K562 (cell line): Measurements from ENCODE around the gene RUFY2. TPM values are rescaled to one million over a fixed set of nuclear protein-coding genes. Genes with fewer than 3 reads are reported as not detected.

Experiments used
- ADNP ChIP-seq: fragments of 200-800 bp; sonication (Bioruptor generic); IDR thresholded peaks from 2 replicates; pipeline ENCODE4 v1.6.1; 2016; ENCODE audit warnings: missing genetic modification characterization, missing compliant biosample characterization
- CEBPB ChIP-seq: fragments of 450-650 bp; IDR thresholded peaks from 2 replicates; pipeline ENCODE4 v1.6.1; 2016; ENCODE audit warnings: missing genetic modification characterization, missing compliant biosample characterization
- DDX20 ChIP-seq: fragments of 450-650 bp; IDR thresholded peaks from 2 replicates; pipeline ENCODE4 v1.6.1; 2016; ENCODE audit warnings: missing genetic modification characterization, low read depth, mild to moderate bottlenecking, missing compliant biosample characterization, moderate library complexity
- FOXM1 ChIP-seq, 2 experiments: fragments of 450-650 bp in 1 of 2; sonication (generic) in 1 of 2; formaldehyde crosslinking in 1 of 2; IDR thresholded peaks; 2 replicates each; pipeline versions ENCODE4 v1.6.1 to v1.9.0; 2017 to 2022; ENCODE audit warnings: low read depth in 2 of 2, mild to moderate bottlenecking in 2 of 2, missing genetic modification reagents in 1 of 2, moderate library complexity in 1 of 2
- HNRNPK ChIP-seq: fragments of 200-400 bp; formaldehyde crosslinking; IDR thresholded peaks from one replicate; pipeline ENCODE4 v1.6.1; 2018; ENCODE audit warnings: mild to moderate bottlenecking, low read depth, low read length; ENCODE audit not compliant: poor library complexity, severe bottlenecking
- MCM2 ChIP-seq: fragments of 450-650 bp; IDR thresholded peaks from 2 replicates; pipeline ENCODE4 v1.6.1; 2017; ENCODE audit warnings: low read depth, mild to moderate bottlenecking
- THRAP3 ChIP-seq: fragments of 450-650 bp; IDR thresholded peaks from 2 replicates; pipeline ENCODE4 v1.6.1; 2016; ENCODE audit warnings: mild to moderate bottlenecking, inconsistent platforms, borderline replicate concordance
- ZNF324 ChIP-seq: fragments of 250-450 bp; sonication (Bioruptor Pico); IDR thresholded peaks from 2 replicates; pipeline ENCODE4 v1.4.0; 2020; ENCODE audit warnings: mild to moderate bottlenecking
- ZNF354B ChIP-seq: fragments of 250-450 bp; sonication (Bioruptor Pico); IDR thresholded peaks from 2 replicates; pipeline ENCODE4 v1.4.0; 2020
- polyA plus RNA-seq, 8 experiments: library from polyadenylated mRNA; depleted of rRNA in 4 of 8; stranded (reverse) in 5 of 8; unstranded in 3 of 8; fragments of >200 nt; fragmentation: Nextera tagmentation in 2 of 8; fragmentation: Illumina TruSeq in 1 of 8; extraction: Ambion mirVana in 2 of 8; extraction: Trizol in 1 of 8; gene quantifications; 2 replicates each; pipeline versions ENCODE4 v1.2.1 to v1.2.3, GENCODE V29; 2011 to 2014; ENCODE audit warnings: inconsistent platforms in 1 of 8, missing spikeins in 1 of 8
- total RNA-seq, 7 experiments: library from RNA; depleted of rRNA in 6 of 7; stranded (reverse); fragments of >200 nt in 6 of 7; fragmentation: Illumina TruSeq in 2 of 7; extraction: Trizol in 2 of 7; gene quantifications; 2 replicates each; pipeline versions ENCODE4 v1.2.1 to v1.2.3, GENCODE V29; 2011 to 2021; ENCODE audit warnings: low replicate concordance in 1 of 7
- TF ChIP-seq, protein P1 (sequence below), 2 experiments: fragments of 450-650 bp; formaldehyde crosslinking in 1 of 2; IDR thresholded peaks; 2 replicates each; pipeline versions ENCODE4 v1.4.0 to v1.6.1; 2014 to 2020; ENCODE audit warnings: mild to moderate bottlenecking in 2 of 2, borderline replicate concordance in 1 of 2, low read depth in 1 of 2
- TF ChIP-seq, protein P2 (sequence below): fragments of 250-450 bp; sonication (Bioruptor Pico); IDR thresholded peaks from 2 replicates; pipeline ENCODE4 v1.5.0; 2020; ENCODE audit warnings: mild to moderate bottlenecking
- TF ChIP-seq, protein P3 (sequence below): fragments of 250-450 bp; sonication (Bioruptor Pico); IDR thresholded peaks from 2 replicates; pipeline ENCODE4 v1.8.0; 2022; ENCODE audit warnings: inconsistent platforms
- TF ChIP-seq, protein P4 (sequence below): sonication (generic); formaldehyde crosslinking; IDR thresholded peaks from 2 replicates; pipeline ENCODE4 v1.4.0; 2020; ENCODE audit warnings: mild to moderate bottlenecking, missing genetic modification reagents

The RUFY2 gene
- total and polyA plus RNA-seq, 9 of the 15 experiments (the other 6 are each of a cell fraction or from before 2014, with no cell fraction given) = 3.7 to 20.1 (median 12.6) TPM

DNA sequence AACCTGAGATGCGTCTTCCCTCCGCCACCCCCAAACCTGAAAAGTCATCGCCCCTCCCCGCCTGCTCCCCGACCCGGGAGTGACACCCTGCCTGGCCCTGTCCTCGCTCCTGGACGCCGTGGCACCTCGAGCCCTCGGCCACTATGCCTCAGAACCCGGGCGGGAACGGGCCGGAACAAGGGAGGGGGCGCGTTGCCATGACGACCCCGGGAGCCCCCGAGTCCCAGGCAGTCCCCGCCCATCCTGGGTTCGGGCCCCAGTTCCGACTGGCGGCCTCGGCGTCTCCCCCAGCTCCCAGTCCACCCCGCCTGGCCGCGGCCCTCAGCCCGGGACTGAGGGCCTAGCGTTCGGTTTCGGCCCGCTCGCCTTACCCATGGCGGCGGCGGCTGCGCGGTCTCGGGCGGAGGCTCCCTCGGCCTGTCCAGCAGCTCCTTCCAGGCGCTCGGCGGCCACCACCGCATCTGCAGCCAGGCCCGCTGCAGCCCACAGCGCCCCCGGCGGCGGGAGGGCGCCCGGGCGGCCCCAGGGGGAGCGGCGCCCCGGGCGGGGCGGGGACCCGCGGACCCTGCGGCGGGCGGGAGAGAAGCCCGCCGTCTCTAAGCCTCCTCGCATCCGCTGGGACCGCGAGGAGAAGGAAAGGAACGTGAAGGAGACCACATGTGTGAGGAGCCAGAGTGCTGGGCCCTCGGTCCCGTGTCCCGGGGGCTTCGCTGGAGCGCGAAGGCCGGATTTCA lies at the start of gene RUFY2 (continued):
- TF ChIP-seq, protein P1, sequence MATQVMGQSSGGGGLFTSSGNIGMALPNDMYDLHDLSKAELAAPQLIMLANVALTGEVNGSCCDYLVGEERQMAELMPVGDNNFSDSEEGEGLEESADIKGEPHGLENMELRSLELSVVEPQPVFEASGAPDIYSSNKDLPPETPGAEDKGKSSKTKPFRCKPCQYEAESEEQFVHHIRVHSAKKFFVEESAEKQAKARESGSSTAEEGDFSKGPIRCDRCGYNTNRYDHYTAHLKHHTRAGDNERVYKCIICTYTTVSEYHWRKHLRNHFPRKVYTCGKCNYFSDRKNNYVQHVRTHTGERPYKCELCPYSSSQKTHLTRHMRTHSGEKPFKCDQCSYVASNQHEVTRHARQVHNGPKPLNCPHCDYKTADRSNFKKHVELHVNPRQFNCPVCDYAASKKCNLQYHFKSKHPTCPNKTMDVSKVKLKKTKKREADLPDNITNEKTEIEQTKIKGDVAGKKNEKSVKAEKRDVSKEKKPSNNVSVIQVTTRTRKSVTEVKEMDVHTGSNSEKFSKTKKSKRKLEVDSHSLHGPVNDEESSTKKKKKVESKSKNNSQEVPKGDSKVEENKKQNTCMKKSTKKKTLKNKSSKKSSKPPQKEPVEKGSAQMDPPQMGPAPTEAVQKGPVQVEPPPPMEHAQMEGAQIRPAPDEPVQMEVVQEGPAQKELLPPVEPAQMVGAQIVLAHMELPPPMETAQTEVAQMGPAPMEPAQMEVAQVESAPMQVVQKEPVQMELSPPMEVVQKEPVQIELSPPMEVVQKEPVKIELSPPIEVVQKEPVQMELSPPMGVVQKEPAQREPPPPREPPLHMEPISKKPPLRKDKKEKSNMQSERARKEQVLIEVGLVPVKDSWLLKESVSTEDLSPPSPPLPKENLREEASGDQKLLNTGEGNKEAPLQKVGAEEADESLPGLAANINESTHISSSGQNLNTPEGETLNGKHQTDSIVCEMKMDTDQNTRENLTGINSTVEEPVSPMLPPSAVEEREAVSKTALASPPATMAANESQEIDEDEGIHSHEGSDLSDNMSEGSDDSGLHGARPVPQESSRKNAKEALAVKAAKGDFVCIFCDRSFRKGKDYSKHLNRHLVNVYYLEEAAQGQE (IDR thresholded peaks at IDR 0.05; ENCODE audit: borderline replicate concordance) = 0 out of 2 replicates have a peak, but pooled peaks have one; percentile 8
- TF ChIP-seq, protein P1 (CRISPR knock-in tag; IDR thresholded peaks at IDR 0.05; ENCODE audit: low read depth) = peak; percentile 60; the same call in 1 of the 2 replicates
- TF ChIP-seq HNRNPK (no peak), ZNF354B (CRISPR knock-in tag) (no peak), MCM2 (no peak), ADNP (tag) (no peak), DDX20 (tag) (no peak), FOXM1 (IDR thresholded peaks at IDR 0.05; ENCODE audit: low read depth) (no peak), FOXM1 (CRISPR knock-in tag; IDR thresholded peaks at IDR 0.05; ENCODE audit: low read depth) (no peak), THRAP3 (no peak), ZNF324 (CRISPR knock-in tag) (no peak), CEBPB (tag) (no peak)
- TF ChIP-seq, protein P2, sequence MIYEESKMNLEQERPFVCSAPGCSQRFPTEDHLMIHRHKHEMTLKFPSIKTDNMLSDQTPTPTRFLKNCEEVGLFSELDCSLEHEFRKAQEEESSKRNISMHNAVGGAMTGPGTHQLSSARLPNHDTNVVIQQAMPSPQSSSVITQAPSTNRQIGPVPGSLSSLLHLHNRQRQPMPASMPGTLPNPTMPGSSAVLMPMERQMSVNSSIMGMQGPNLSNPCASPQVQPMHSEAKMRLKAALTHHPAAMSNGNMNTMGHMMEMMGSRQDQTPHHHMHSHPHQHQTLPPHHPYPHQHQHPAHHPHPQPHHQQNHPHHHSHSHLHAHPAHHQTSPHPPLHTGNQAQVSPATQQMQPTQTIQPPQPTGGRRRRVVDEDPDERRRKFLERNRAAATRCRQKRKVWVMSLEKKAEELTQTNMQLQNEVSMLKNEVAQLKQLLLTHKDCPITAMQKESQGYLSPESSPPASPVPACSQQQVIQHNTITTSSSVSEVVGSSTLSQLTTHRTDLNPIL (CRISPR knock-in tag) = no peak
- TF ChIP-seq, protein P3, sequence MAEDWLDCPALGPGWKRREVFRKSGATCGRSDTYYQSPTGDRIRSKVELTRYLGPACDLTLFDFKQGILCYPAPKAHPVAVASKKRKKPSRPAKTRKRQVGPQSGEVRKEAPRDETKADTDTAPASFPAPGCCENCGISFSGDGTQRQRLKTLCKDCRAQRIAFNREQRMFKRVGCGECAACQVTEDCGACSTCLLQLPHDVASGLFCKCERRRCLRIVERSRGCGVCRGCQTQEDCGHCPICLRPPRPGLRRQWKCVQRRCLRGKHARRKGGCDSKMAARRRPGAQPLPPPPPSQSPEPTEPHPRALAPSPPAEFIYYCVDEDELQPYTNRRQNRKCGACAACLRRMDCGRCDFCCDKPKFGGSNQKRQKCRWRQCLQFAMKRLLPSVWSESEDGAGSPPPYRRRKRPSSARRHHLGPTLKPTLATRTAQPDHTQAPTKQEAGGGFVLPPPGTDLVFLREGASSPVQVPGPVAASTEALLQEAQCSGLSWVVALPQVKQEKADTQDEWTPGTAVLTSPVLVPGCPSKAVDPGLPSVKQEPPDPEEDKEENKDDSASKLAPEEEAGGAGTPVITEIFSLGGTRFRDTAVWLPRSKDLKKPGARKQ (CRISPR knock-in tag) = no peak
- TF ChIP-seq, protein P4, sequence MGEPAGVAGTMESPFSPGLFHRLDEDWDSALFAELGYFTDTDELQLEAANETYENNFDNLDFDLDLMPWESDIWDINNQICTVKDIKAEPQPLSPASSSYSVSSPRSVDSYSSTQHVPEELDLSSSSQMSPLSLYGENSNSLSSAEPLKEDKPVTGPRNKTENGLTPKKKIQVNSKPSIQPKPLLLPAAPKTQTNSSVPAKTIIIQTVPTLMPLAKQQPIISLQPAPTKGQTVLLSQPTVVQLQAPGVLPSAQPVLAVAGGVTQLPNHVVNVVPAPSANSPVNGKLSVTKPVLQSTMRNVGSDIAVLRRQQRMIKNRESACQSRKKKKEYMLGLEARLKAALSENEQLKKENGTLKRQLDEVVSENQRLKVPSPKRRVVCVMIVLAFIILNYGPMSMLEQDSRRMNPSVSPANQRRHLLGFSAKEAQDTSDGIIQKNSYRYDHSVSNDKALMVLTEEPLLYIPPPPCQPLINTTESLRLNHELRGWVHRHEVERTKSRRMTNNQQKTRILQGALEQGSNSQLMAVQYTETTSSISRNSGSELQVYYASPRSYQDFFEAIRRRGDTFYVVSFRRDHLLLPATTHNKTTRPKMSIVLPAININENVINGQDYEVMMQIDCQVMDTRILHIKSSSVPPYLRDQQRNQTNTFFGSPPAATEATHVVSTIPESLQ = no peak; the same call in 1 of the 2 replicates
